Transverse colon (tissue), 4 donors: ENCODE results near the gene ALKBH5. TPM values are rescaled to one million over a fixed set of nuclear protein-coding genes. Genes with fewer than 3 reads are reported as not detected.

ENCODE experiments used
- DNase-seq: peaks from one replicate; pipeline ENCODE4 v3.0.0-alpha.2; 2019
- H3K27ac ChIP-seq, 4 donors: fragments of 200-600 bp; sonication (generic); 2 replicates each; pipeline ENCODE4 v1.5.1; 2016 to 2018; ENCODE audit warnings: inconsistent platforms in 4 of 4
- H3K27me3 ChIP-seq: fragments of 200-600 bp; sonication (generic); 2 replicates; pipeline ENCODE4 v1.5.1; 2017; ENCODE audit warnings: inconsistent platforms
- H3K36me3 ChIP-seq, 4 donors: fragments of 200-600 bp; sonication (generic); 2 replicates each; pipeline ENCODE4 v1.5.1; 2017 to 2019; ENCODE audit warnings: inconsistent platforms in 4 of 4
- H3K4me1 ChIP-seq, 4 donors: fragments of 200-600 bp; sonication (generic); 2 replicates each; pipeline ENCODE4 v1.5.1; 2017 to 2020; ENCODE audit warnings: inconsistent platforms in 4 of 4
- H3K4me3 ChIP-seq, 4 donors: fragments of 200-600 bp; sonication (generic); 1 replicate in 1 of 4; 2 replicates in 3 of 4; pipeline versions ENCODE4 v1.5.1 to v1.6.1; 2017 to 2019; ENCODE audit warnings: inconsistent platforms in 4 of 4
- H3K9me3 ChIP-seq, 2 donors: fragments of 200-600 bp; sonication (generic); 2 replicates each; pipeline ENCODE4 v1.5.1; 2017 to 2019; ENCODE audit warnings: inconsistent platforms in 2 of 2
- EP300 ChIP-seq: sonication (generic); formaldehyde crosslinking; IDR thresholded peaks from one replicate; pipeline ENCODE4 v1.6.1; 2017; ENCODE audit warnings: antibody characterized with exemption, low read depth
- POLR2A ChIP-seq: fragments of 450-650 bp; IDR thresholded peaks from one replicate; pipeline ENCODE4 v1.6.1; 2016; ENCODE audit warnings: antibody characterized with exemption, mild to moderate bottlenecking, moderate library complexity
- POLR2AphosphoS5 ChIP-seq, 3 donors: sonication (generic); formaldehyde crosslinking; IDR thresholded peaks; one replicate each; pipeline ENCODE4 v1.6.1; 2016; ENCODE audit warnings: antibody characterized with exemption in 3 of 3
- WGBS, 2 donors: methylation state at CpG; one replicate each; pipeline ENCODE4 v1.1.5; 2018; ENCODE audit warnings: low coverage in 1 of 2; 5-methylcytosine and 5-hydroxymethylcytosine counted together
- in situ Hi-C, 4 donors: fragments of 200-750 bp; cut with MboI; loops; one replicate each; pipeline versions ENCODE4 v1.15.0 to v1.15.1; 2017; ENCODE audit warnings: low sequenced_read_pairs in 3 of 4, low pct_ligation_motif_present in 1 of 4, low pct_unique_long_range_greater_than_20kb in 1 of 4
- intact Hi-C: fragments of 100-400 bp; cut with DNase I; formaldehyde crosslinking; loops from one replicate; pipeline ENCODE4 v1.15.1; 2023; ENCODE audit warnings: low total_unique reads
- total RNA-seq, 4 donors: library from RNA; depleted of rRNA; stranded (reverse); fragments of >200 nt; gene quantifications; one replicate each; pipeline ENCODE4 v1.1.0, GENCODE V29; 2016
- TF ChIP-seq, protein P1 (sequence below), 5 experiments: fragments of 200-600 bp in 3 of 5; fragments of 450-650 bp in 2 of 5; sonication (generic) in 3 of 5; IDR thresholded peaks; 1 replicate in 2 of 5; 2 replicates in 3 of 5; pipeline ENCODE4 v1.5.1; 2016 to 2017; ENCODE audit warnings: antibody characterized with exemption in 5 of 5, inconsistent platforms in 3 of 5, mild to moderate bottlenecking in 2 of 5, moderate library complexity in 1 of 5

Gene ALKBH5
- total RNA-seq, 4 donors from 2014 or later = 69.2 to 109 (median 88.4) TPM

DNA sequence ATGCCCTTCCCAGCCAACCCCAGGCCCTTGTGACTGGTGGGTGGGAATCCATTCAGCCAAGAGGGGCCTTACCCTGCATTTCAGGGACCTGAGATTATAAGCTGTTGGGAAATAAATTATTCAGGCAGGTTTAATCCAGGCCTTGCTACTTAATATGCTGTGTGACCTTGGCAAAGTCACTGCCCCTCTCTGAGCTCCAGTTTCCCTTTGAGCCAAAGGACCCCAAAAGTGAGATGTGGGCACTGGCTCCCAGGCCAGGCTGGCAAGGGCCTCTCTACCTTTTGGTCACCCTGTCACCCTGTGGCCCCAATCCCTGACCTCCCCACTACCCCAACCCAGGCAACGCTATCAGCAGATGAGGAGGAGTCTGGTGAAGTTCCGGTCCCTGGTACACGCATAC lies 41.2 kb upstream of the ALKBH5 start:
- no peak for DNase-seq
- in situ Hi-C loops = loop anchor here in 1 of 4 donors (10.0 kb wide), 1 partner anchor 72 kb away; no protein-coding TSS in a partner anchor
- no peak overlapping the region for H3K27ac ChIP-seq
- H3K9me3 ChIP-seq = no peaks in the 10 kb centered on the region
- H3K4me3 ChIP-seq = no peak overlapping the region
- 100% methylated on average over 3 of the region's 3 CpGs; no CpG with 5 or more reads in 1 of the 2 donors for WGBS, 2 donors
- intact Hi-C loops = loop anchor here (10.0 kb wide), 1 partner anchor 62 kb away; no protein-coding TSS in a partner anchor
- no peaks in the 10 kb centered on the region for H3K4me1 ChIP-seq
- H3K27me3 ChIP-seq = peaks cover 6% of the 10 kb centered on the region
- TF ChIP-seq EP300 (no peak), POLR2A (no peak), POLR2AphosphoS5 (IDR thresholded peaks at IDR 0.05) (no peak)
- TF ChIP-seq, protein P1, sequence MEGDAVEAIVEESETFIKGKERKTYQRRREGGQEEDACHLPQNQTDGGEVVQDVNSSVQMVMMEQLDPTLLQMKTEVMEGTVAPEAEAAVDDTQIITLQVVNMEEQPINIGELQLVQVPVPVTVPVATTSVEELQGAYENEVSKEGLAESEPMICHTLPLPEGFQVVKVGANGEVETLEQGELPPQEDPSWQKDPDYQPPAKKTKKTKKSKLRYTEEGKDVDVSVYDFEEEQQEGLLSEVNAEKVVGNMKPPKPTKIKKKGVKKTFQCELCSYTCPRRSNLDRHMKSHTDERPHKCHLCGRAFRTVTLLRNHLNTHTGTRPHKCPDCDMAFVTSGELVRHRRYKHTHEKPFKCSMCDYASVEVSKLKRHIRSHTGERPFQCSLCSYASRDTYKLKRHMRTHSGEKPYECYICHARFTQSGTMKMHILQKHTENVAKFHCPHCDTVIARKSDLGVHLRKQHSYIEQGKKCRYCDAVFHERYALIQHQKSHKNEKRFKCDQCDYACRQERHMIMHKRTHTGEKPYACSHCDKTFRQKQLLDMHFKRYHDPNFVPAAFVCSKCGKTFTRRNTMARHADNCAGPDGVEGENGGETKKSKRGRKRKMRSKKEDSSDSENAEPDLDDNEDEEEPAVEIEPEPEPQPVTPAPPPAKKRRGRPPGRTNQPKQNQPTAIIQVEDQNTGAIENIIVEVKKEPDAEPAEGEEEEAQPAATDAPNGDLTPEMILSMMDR (IDR thresholded peaks at IDR 0.05) = no peak
- no peaks in the 10 kb centered on the region for H3K36me3 ChIP-seq

DNA sequence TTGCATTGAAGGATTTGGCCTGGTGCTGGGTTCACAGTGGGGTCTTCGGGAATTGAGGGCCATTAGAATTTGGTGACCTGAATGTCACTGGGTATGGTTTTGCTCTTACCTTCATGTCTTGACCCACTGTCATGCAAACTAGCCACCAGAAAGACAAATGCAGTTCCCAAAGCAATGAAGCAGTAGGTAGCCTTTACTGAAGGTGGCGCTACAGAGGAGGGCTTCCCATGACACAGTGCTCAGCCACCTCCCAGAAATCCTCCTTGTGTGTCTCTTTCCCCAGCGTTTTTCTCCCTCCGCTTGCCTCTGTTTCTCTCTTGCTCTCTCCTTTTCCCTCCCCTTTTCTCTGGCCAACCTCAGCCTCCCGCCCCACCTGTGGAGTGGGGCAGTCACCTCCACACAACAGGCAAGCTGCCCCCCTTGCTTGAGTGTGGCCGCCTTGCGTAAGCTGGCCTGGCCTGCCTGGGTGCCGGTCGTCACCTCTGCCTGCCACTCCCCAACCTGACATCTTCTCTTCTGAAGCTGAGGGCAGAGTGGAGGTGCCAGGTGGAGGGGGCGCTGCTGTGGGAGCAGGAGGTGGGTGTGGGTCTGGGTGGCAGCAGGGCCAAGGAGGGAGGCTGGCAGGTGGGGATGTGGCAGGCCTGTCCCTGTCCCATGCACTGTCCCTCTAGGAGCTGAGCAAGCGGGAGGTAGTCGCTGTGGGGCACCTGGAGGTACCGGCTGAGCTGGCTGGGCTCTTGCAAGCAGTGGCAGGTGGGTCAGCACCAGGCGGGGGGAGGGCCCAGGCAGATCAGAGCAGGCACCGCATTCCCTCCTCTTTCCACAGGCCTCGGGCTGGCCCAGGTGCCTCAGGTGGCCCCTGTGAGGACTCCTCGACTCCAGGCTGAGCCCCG lies 40.3 kb upstream of the ALKBH5 start:
- TF ChIP-seq EP300 (no peak), POLR2A (no peak), POLR2AphosphoS5 (IDR thresholded peaks at IDR 0.05) (no peak)
- TF ChIP-seq, protein P1 (IDR thresholded peaks at IDR 0.05) = no peak
- Histone ChIP-seq H3K4me3 (no peak overlapping the region), H3K27ac (no peak overlapping the region), H3K27me3 (peaks cover 6% of the 10 kb centered on the region), H3K4me1 (no peaks in the 10 kb centered on the region), H3K9me3 (no peaks in the 10 kb centered on the region), H3K36me3 (no peaks in the 10 kb centered on the region)
- intact Hi-C loops = loop anchor here (10.0 kb wide), 1 partner anchor 62 kb away; no protein-coding TSS in a partner anchor
- whole genome bisulfite sequencing, 2 donors = 30 to 83% methylated on average over 2 to 16 of the region's 18 CpGs
- in situ Hi-C loops = loop anchor here in 1 of 4 donors (10.0 kb wide), 1 partner anchor 72 kb away; no protein-coding TSS in a partner anchor
- DNase-seq = no peak

DNA sequence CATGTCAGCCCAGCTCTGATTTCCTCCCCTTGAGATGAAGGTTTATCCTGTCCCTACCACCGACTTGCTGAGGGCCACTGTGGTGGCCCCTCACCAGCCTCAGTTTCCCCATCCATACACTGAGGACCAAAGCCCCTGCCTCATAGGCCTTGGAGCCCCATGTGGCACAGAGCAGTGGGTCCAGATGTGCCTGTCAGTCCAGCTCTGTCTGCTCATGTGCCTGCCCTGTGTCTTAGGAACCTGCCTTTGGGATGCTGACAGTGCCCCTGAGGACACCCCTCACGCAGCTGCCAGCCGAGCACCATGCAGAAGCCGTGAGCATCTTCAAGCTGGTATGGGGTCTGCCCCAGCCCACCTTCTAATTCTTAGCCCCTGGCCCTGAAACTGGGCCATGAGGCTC lies 39.4 kb upstream of the ALKBH5 start:
- H3K4me3 ChIP-seq = no peak overlapping the region
- TF ChIP-seq POLR2A (no peak), POLR2AphosphoS5 (IDR thresholded peaks at IDR 0.05) (no peak), EP300 (no peak)
- TF ChIP-seq, protein P1 (IDR thresholded peaks at IDR 0.05) = no peak
- 96% methylated on average over 3 of the region's 4 CpGs; no CpG with 5 or more reads in 1 of the 2 donors for WGBS, 2 donors

DNA sequence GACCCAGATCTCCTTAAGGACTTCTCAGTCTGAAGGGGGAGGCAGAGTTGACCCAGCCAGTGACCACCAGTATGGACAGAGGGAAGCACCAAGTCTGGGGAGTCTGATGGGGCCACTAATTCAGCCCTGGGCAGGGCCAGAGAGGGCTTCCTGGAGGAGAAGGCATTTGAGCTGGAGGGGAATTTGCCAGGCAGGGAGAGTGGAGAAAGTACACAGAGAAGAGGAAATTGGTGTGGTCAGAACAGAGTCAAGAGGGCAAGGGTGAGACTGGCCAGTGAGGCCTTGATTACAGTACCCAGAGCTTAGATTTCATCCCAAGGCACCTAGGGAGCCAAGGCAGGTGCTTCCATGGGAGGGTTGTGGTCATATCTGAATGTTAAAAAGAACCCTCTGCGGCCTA lies 38.8 kb upstream of the ALKBH5 start:
- Histone ChIP-seq H3K9me3 (no peaks in the 10 kb centered on the region), H3K36me3 (no peaks in the 10 kb centered on the region), H3K27ac (no peak overlapping the region), H3K4me3 (no peak overlapping the region), H3K27me3 (peaks cover 6% of the 10 kb centered on the region), H3K4me1 (no peaks in the 10 kb centered on the region)
- intact Hi-C loops = loop anchor here (10.0 kb wide), 1 partner anchor 60 kb away; no protein-coding TSS in a partner anchor
- no peak for DNase-seq
- TF ChIP-seq, protein P1 (IDR thresholded peaks at IDR 0.05) = no peak
- no peak for TF ChIP-seq EP300
- TF ChIP-seq POLR2AphosphoS5 (IDR thresholded peaks at IDR 0.05) = no peak
- no peak for TF ChIP-seq POLR2A
- 79% methylated on average over 1 of the region's 1 CpG; no CpG with 5 or more reads in 1 of the 2 donors for WGBS, 2 donors
- in situ Hi-C loops = loop anchor here in 1 of 4 donors (10.0 kb wide), 1 partner anchor 70 kb away; no protein-coding TSS in a partner anchor

More for the DNA sequence above, 39.4 kb upstream of the ALKBH5 start:
- intact Hi-C loops = loop anchor here (10.0 kb wide), 1 partner anchor 61 kb away; no protein-coding TSS in a partner anchor
- H3K9me3 ChIP-seq = no peaks in the 10 kb centered on the region
- no peak overlapping the region for H3K27ac ChIP-seq
- H3K4me1 ChIP-seq = no peaks in the 10 kb centered on the region
- H3K27me3 ChIP-seq = peaks cover 6% of the 10 kb centered on the region
- in situ Hi-C loops = loop anchor here in 1 of 4 donors (10.0 kb wide), 1 partner anchor 71 kb away; no protein-coding TSS in a partner anchor
- H3K36me3 ChIP-seq = no peaks in the 10 kb centered on the region
- no peak for DNase-seq
